CD4-positive, alpha-beta T cell (primary cell): ENCODE data around the gene ZNF273. TPM values are rescaled to one million over a fixed set of nuclear protein-coding genes. Genes with fewer than 3 reads are reported as not detected.

Experiments used
- ATAC-seq: fragments of 200-7000 bp; cut with Tn5 transposase; one replicate; pipeline ENCODE4 v1.10.0; 2022; ENCODE audit warnings: mild to moderate bottlenecking; ENCODE audit not compliant: poor library complexity
- CTCF ChIA-PET: fragments of 350-600 bp; sonication (Branson Sonifier 250); formaldehyde crosslinking; loops from one replicate; lab custom pipeline; 2021; ENCODE audit warnings: antibody characterized with exemption, inconsistent platforms; lab: Charles Lee
- POLR2A ChIA-PET: fragments of 350-600 bp; sonication (Branson Sonifier 250); formaldehyde crosslinking; loops from one replicate; lab custom pipeline; 2021; ENCODE audit warnings: antibody characterized with exemption, inconsistent platforms; lab: Charles Lee
- DNase-seq, 14 experiments: peaks; one replicate each; pipeline ENCODE4 v3.0.0-alpha.2; 2013 to 2020; ENCODE audit warnings: mixed read lengths in 2 of 14
- H3K27ac ChIP-seq, 2 donors: one replicate each; pipeline versions ENCODE4 v1.5.1 to v1.7.0; 2013; ENCODE audit warnings: low read length in 2 of 2, low read depth in 1 of 2, mild to moderate bottlenecking in 1 of 2
- H3K27me3 ChIP-seq, 2 experiments: 1 replicate in 1 of 2; 2 replicates in 1 of 2; pipeline versions ENCODE4 v1.6.1 to v1.7.0; 2013; ENCODE audit warnings: low read length in 2 of 2, control low read depth in 1 of 2, mild to moderate bottlenecking in 1 of 2, moderate library complexity in 1 of 2; ENCODE audit not compliant: insufficient read depth in 2 of 2, control insufficient read depth in 1 of 2
- H3K36me3 ChIP-seq: one replicate; pipeline ENCODE4 v1.6.1; 2013; ENCODE audit warnings: low read length, control low read depth; ENCODE audit not compliant: insufficient read depth
- H3K4me1 ChIP-seq: one replicate; pipeline ENCODE4 v1.6.1; 2013; ENCODE audit warnings: low read length, control low read depth; ENCODE audit not compliant: insufficient read depth
- H3K4me3 ChIP-seq: one replicate; pipeline ENCODE4 v1.5.1; 2013; ENCODE audit warnings: mild to moderate bottlenecking, low read length, moderate library complexity
- H3K9me3 ChIP-seq, 2 experiments: 1 replicate in 1 of 2; 2 replicates in 1 of 2; pipeline versions ENCODE4 v1.6.1 to v1.7.0; 2013; ENCODE audit warnings: low read length in 2 of 2, mild to moderate bottlenecking in 2 of 2, control low read depth in 1 of 2, moderate library complexity in 1 of 2; ENCODE audit not compliant: control insufficient read depth in 1 of 2, insufficient read depth in 1 of 2
- H3K27ac Mint-ChIP-seq: one replicate; pipeline ENCODE4 v1.8.0; 2020; ENCODE audit warnings: mixed read lengths
- H3K27me3 Mint-ChIP-seq: one replicate; pipeline ENCODE4 v1.8.0; 2021; ENCODE audit warnings: mixed read lengths
- H3K36me3 Mint-ChIP-seq: one replicate; pipeline ENCODE4 v1.8.0; 2021; ENCODE audit warnings: low read depth, mixed read lengths
- H3K4me1 Mint-ChIP-seq: one replicate; pipeline ENCODE4 v1.8.0; 2021; ENCODE audit warnings: low read depth, mixed read lengths
- H3K4me3 Mint-ChIP-seq: one replicate; pipeline ENCODE4 v1.8.0; 2020; ENCODE audit warnings: mild to moderate bottlenecking, mixed read lengths
- H3K9me3 Mint-ChIP-seq: one replicate; pipeline ENCODE4 v1.8.0; 2020; ENCODE audit warnings: mixed read lengths
- intact Hi-C, 2 experiments: fragments of 100-400 bp; cut with DNase I in 1 of 2; cut with micrococcal nuclease in 1 of 2; formaldehyde crosslinking; loops; one replicate each; pipeline versions ENCODE4 v1.15.1 to v1.9.0; 2023 to 2025; cut with DNase I, micrococcal nuclease
- total RNA-seq, 174 experiments: library from RNA in 2 of 174; stranded (reverse) in 2 of 174; gene quantifications; one replicate each; pipeline ENCODE4 v1.2.3 and lab custom pipeline; 2021 to 2026
- TF ChIP-seq, protein P1 (sequence below): fragments of 200-600 bp; IDR thresholded peaks from one replicate; pipeline ENCODE4 v1.8.0; 2022; ENCODE audit warnings: antibody characterized with exemption, mild to moderate bottlenecking

Gene ZNF273
- total RNA-seq, 2 experiments from 2014 or later = 6.8 TPM

DNA sequence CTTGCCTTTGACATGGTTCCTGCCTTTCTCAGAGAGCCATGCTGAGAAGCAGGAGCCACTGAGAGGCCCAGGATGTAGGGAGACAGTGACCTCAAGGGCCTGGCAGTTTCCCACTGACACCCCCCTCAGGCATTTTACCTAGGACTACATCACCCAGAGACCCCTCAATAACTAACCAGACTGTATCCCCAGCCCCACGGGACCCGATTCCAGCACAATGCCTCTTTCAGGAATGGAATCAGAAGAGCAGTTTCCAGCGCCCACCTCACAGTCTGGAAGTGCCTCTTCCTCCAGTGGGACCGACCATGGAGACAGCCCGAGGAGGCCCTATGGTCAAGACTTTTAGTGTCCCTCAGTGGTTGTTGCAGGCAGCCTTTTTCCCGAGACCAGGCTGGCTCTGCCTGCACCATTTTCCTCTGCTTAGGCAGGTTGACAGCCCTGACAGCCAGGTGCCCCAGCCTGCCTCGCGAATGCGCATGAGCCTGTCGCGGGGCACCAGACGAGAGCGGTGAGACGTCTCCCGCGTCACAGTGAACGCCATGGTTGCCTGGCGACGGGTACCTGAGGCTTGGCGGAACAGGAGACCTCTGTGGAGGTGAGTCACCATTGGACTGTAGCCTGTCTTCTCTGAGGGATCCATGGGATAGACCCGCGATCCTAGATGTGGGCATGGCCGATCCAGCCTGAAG lies 28.4 kb upstream of the ZNF273 start:
- peaks cover 0 to 14% of the 10 kb centered on the region in 2 experiments for H3K27me3 ChIP-seq
- H3K27me3 Mint-ChIP-seq = peaks cover 16% of the 10 kb centered on the region
- no peak overlapping the region for H3K4me3 Mint-ChIP-seq
- no peaks in the 10 kb centered on the region for H3K9me3 Mint-ChIP-seq
- no peaks in the 10 kb centered on the region for H3K36me3 ChIP-seq
- TF ChIP-seq, protein P1, sequence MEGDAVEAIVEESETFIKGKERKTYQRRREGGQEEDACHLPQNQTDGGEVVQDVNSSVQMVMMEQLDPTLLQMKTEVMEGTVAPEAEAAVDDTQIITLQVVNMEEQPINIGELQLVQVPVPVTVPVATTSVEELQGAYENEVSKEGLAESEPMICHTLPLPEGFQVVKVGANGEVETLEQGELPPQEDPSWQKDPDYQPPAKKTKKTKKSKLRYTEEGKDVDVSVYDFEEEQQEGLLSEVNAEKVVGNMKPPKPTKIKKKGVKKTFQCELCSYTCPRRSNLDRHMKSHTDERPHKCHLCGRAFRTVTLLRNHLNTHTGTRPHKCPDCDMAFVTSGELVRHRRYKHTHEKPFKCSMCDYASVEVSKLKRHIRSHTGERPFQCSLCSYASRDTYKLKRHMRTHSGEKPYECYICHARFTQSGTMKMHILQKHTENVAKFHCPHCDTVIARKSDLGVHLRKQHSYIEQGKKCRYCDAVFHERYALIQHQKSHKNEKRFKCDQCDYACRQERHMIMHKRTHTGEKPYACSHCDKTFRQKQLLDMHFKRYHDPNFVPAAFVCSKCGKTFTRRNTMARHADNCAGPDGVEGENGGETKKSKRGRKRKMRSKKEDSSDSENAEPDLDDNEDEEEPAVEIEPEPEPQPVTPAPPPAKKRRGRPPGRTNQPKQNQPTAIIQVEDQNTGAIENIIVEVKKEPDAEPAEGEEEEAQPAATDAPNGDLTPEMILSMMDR = no peak
- H3K9me3 ChIP-seq = peaks cover 0 to 54% of the 10 kb centered on the region in 2 experiments
- peaks cover 15% of the 10 kb centered on the region for H3K4me1 ChIP-seq
- no peak overlapping the region for H3K27ac Mint-ChIP-seq
- ChIA-PET POLR2A (no interaction called here), CTCF (no interaction called here)
- ATAC-seq (no peak), DNase-seq (no peak)
- no peak overlapping the region for H3K4me3 ChIP-seq
- no peaks in the 10 kb centered on the region for H3K36me3 Mint-ChIP-seq
- intact Hi-C loops = no loop called here
- peaks cover 7% of the 10 kb centered on the region for H3K4me1 Mint-ChIP-seq
- H3K27ac ChIP-seq = no peak overlapping the region

DNA sequence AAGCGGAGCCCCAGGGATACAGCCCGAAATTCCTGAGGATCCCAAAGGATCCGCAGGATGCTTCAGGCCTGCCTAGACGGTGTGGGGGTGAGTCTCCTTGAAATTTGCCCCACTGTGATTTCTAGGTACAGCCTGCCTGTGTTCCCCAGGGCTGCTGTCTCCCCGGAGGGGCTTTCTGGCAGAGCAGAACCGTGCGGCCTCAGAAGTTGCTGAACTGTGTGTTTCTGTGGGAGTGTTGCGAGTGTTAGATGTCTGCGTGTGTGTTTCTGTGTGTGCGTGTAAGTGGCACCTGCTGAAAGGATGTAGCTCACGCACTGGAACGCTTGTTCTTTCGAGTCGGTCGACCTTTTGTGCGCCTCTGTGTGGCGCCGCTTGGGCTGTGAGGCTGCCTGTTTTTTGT lies 27.8 kb upstream of the ZNF273 start:
- Mint-ChIP-seq H3K27ac (no peak overlapping the region), H3K27me3 (peaks cover 16% of the 10 kb centered on the region)
- H3K9me3 ChIP-seq = peaks cover 0 to 55% of the 10 kb centered on the region in 2 experiments

DNA sequence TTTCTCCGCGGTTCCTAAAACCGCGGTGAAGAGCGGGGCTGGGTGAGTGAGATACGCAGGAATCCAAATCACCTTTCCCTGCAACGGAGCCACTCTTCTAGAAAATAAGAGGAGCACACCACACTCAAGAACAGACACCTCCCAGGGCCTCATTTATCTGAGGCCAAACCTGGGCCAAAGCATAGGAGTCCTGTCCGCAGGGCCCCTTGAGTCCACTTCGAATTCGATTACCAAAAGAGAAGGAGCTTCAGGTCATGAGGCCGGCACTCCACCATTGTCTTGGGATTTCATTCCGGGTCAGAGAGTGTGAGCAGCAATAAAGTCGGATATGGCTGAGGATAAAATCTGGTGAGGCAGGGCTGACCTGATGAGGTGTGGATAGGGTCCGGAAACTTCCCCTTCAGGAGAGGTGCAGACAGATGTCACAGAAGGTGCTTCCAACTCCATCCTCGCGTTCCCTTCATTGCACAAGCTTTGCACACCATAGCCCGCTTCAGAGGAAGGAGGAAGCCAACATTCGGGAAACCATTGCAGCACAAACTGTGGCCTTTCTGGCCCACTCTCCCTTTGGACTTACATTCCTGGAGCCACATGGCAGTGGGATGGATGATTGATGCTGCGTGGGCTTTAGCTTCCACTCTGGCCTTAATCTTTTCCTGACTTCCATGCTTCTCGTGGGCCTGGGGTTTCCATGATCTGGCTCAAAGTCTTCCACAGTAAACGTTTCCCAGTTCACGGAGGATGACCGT lies 27.2 kb upstream of the ZNF273 start:
- ATAC-seq (no peak), DNase-seq (no peak)
- peaks cover 15% of the 10 kb centered on the region for H3K4me1 ChIP-seq
- POLR2A ChIA-PET = no interaction called here
- Mint-ChIP-seq H3K4me3 (no peak overlapping the region), H3K9me3 (no peaks in the 10 kb centered on the region), H3K36me3 (no peaks in the 10 kb centered on the region), H3K27ac (no peak overlapping the region), H3K4me1 (peaks cover 7% of the 10 kb centered on the region), H3K27me3 (peaks cover 16% of the 10 kb centered on the region)
- TF ChIP-seq, protein P1 = no peak
- H3K4me3 ChIP-seq = no peak overlapping the region
- peaks cover 0 to 15% of the 10 kb centered on the region in 2 experiments for H3K27me3 ChIP-seq
- no peaks in the 10 kb centered on the region for H3K36me3 ChIP-seq
- H3K27ac ChIP-seq = no peak overlapping the region
- CTCF ChIA-PET = no interaction called here
- H3K9me3 ChIP-seq = peaks cover 0 to 59% of the 10 kb centered on the region in 2 experiments
- intact Hi-C loops = no loop called here

More for the DNA sequence above, 27.8 kb upstream of the ZNF273 start:
- TF ChIP-seq, protein P1 = no peak
- Histone ChIP-seq H3K4me3 (no peak overlapping the region), H3K36me3 (no peaks in the 10 kb centered on the region), H3K27me3 (peaks cover 0 to 15% of the 10 kb centered on the region in 2 experiments), H3K27ac (no peak overlapping the region), H3K4me1 (peaks cover 15% of the 10 kb centered on the region)
- DNase-seq = no peak
- no peak for ATAC-seq
- Mint-ChIP-seq H3K4me1 (peaks cover 7% of the 10 kb centered on the region), H3K36me3 (no peaks in the 10 kb centered on the region), H3K4me3 (no peak overlapping the region), H3K9me3 (no peaks in the 10 kb centered on the region)
- ChIA-PET POLR2A (no interaction called here), CTCF (no interaction called here)
- intact Hi-C loops = no loop called here
